Left ventricle myocardium inferior (tissue), 1 donor: ENCODE data around the gene CLDN16. TPM values are rescaled to one million over a fixed set of nuclear protein-coding genes. Genes with fewer than 3 reads are reported as not detected.

ENCODE experiments used
- DNase-seq: peaks from one replicate; pipeline ENCODE4 v3.0.0-alpha.2; 2020
- H3K27ac ChIP-seq: fragments of 200-600 bp; replicated peaks from 2 replicates; pipeline ENCODE4 v1.8.0; 2021
- H3K27me3 ChIP-seq: fragments of 200-600 bp; 2 replicates; pipeline ENCODE4 v1.8.0; 2021; ENCODE audit warnings: low read depth
- H3K36me3 ChIP-seq: fragments of 200-600 bp; 2 replicates; pipeline ENCODE4 v1.8.0; 2021
- H3K4me1 ChIP-seq: fragments of 200-600 bp; 2 replicates; pipeline ENCODE4 v1.8.0; 2021
- H3K4me3 ChIP-seq: fragments of 200-600 bp; 2 replicates; pipeline ENCODE4 v1.8.0; 2021; ENCODE audit warnings: mild to moderate bottlenecking, moderate library complexity
- H3K9me3 ChIP-seq: fragments of 200-600 bp; replicated peaks from 2 replicates; pipeline ENCODE4 v1.8.0; 2021
- intact Hi-C: fragments of 100-400 bp; cut with micrococcal nuclease; formaldehyde crosslinking; loops from one replicate; pipeline ENCODE4 v1.11.0; 2022
- total RNA-seq: library from RNA; stranded (reverse); fragmentation: NEBNext Ultra II Directional; extraction: Animal tissue kit (Norgen Biotek cat#: 25700); gene quantifications from one replicate; pipeline ENCODE4 v1.2.1, GENCODE V29; 2021
- TF ChIP-seq, protein P1 (sequence below): fragments of 200-600 bp; IDR thresholded peaks from 2 replicates; pipeline ENCODE4 v1.8.0; 2021; ENCODE audit warnings: antibody characterized with exemption, mild to moderate bottlenecking, borderline replicate concordance
- donor health status: DM: no; HTN: yes; CAD: no; lungs with severe emphysema.

Gene CLDN16
- total RNA-seq, 1 donor from 2014 or later = not detected

DNA sequence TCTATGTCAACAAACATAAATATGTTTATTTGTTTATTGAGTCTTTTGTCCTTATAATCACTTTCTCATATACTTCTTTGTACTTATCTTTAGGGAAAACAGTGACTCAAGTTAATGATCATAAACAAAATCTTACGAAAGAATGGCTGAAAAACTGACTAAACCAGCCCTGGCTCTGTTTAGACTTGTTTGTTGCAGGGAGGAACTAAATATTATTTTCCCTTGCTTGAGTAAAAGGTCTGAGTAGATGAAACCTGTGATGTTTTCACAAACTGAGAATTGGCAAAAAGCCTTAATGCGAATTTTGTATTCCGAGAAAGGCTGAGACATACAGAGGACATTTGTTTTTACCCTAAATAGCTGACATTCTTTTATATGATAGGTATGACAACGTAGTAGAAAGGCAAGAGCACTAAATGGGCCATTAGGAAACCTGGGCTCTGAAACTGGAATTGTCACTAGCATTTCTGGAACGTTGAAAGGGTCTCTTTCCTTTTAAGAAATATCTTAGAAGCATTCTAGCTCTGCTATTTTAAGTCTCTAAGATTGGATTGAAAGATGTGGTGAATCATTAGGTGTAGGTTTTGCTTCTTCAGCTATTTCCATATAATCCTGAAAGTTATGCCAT is 18.2 kb upstream of the CLDN16 start:
- no peaks in the 10 kb centered on the region for H3K4me1 ChIP-seq
- TF ChIP-seq, protein P1, sequence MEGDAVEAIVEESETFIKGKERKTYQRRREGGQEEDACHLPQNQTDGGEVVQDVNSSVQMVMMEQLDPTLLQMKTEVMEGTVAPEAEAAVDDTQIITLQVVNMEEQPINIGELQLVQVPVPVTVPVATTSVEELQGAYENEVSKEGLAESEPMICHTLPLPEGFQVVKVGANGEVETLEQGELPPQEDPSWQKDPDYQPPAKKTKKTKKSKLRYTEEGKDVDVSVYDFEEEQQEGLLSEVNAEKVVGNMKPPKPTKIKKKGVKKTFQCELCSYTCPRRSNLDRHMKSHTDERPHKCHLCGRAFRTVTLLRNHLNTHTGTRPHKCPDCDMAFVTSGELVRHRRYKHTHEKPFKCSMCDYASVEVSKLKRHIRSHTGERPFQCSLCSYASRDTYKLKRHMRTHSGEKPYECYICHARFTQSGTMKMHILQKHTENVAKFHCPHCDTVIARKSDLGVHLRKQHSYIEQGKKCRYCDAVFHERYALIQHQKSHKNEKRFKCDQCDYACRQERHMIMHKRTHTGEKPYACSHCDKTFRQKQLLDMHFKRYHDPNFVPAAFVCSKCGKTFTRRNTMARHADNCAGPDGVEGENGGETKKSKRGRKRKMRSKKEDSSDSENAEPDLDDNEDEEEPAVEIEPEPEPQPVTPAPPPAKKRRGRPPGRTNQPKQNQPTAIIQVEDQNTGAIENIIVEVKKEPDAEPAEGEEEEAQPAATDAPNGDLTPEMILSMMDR = no peak
- no peak for DNase-seq
- H3K4me3 ChIP-seq = no peak overlapping the region
- H3K36me3 ChIP-seq = no peaks in the 10 kb centered on the region
- H3K27ac ChIP-seq = no peak overlapping the region
- no peaks in the 10 kb centered on the region for H3K9me3 ChIP-seq
- intact Hi-C loops = no loop called here
- no peaks in the 10 kb centered on the region for H3K27me3 ChIP-seq

DNA sequence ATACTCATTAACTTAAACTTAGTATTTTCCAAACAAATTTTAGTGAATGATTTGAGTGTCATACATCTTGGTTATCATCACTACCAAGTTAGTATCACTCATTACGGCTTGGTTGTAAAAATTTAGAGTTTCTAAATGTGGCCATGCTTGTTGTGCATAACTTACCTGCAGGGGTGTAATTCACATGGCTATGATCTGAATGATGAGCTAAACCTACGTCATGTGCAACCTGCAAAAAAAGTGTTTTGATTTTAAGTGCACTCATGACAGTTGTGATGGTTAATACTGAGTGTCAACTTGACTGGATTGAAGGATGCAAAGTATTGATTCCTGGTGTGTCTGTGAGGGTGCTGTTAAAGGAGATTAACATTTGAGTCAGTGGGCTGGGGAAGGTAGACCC is 17.6 kb upstream of the CLDN16 start:
- Histone ChIP-seq H3K27ac (no peak overlapping the region), H3K36me3 (no peaks in the 10 kb centered on the region), H3K9me3 (no peaks in the 10 kb centered on the region), H3K4me1 (no peaks in the 10 kb centered on the region), H3K27me3 (no peaks in the 10 kb centered on the region), H3K4me3 (no peak overlapping the region)
- intact Hi-C loops = no loop called here
- TF ChIP-seq, protein P1 = no peak
- no peak for DNase-seq

DNA sequence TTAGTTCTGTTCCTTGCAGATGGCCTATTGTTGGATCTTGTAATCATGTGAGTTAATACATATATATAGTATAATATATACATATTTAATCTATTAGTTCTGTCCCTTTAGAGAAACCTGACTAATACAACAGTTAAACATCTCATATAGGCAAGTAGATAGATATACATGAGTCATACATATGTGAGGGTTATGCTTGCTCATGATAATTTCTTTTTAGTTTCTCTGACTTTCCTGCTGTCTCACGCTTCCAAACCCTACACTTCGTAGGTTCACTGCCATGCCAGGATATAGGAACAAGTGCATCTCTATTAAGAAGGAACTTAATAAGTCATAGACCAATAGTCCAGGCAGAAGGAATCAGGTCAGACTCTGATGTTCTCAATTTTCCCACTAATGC is 16.8 kb upstream of the CLDN16 start:
- intact Hi-C loops = no loop called here
- Histone ChIP-seq H3K4me1 (no peaks in the 10 kb centered on the region), H3K4me3 (no peak overlapping the region), H3K9me3 (no peaks in the 10 kb centered on the region), H3K27me3 (no peaks in the 10 kb centered on the region), H3K27ac (no peak overlapping the region), H3K36me3 (no peaks in the 10 kb centered on the region)
- TF ChIP-seq, protein P1 = no peak
- DNase-seq = no peak

DNA sequence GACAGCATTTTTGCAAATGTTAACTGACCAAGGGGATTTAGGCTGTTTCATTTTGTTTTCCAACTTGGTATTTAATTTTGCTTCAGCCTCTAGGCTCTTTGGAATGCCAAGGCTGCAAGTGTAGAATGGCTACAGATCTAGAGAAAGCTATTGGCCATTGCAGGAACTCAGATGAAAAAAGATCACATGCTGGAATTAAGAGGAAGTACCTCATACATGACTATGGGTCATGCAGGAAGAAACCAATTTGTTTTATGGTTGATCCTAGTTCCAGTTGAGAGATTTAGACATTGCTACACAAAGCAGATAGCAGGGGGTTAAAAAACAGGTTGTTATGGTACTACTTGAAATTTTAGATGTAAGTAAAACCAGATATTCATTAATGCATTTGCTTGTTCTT is 12.7 kb upstream of the CLDN16 start:
- Histone ChIP-seq H3K27me3 (no peaks in the 10 kb centered on the region), H3K36me3 (no peaks in the 10 kb centered on the region), H3K27ac (no peak overlapping the region), H3K4me3 (no peak overlapping the region), H3K4me1 (no peaks in the 10 kb centered on the region), H3K9me3 (no peaks in the 10 kb centered on the region)
- TF ChIP-seq, protein P1 = no peak
- intact Hi-C loops = no loop called here
- DNase-seq = no peak

DNA sequence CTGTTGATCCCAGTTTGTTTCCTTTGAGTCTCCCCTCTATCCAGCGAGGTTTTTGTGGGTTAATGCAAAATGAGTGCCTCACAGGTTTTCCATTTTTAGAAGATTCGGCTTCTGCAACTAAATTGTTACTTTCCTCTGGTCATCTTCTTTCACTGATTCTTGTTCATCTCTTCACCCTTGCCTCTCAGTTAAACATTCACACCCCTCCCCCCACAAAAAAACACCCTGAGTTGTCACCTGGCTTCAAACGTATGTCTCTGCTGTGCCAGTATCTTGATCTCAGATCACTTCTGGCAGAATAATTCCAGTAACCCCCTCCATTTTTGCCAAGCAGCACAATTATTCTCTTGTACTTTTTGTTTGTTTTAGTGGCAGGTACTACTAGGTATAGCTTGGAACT is 12.3 kb upstream of the CLDN16 start:
- DNase-seq = no peak
- no peak overlapping the region for H3K4me3 ChIP-seq
- intact Hi-C loops = no loop called here

More for the DNA sequence above, 12.3 kb upstream of the CLDN16 start:
- Histone ChIP-seq H3K9me3 (no peaks in the 10 kb centered on the region), H3K36me3 (no peaks in the 10 kb centered on the region), H3K27me3 (no peaks in the 10 kb centered on the region), H3K27ac (no peak overlapping the region), H3K4me1 (no peaks in the 10 kb centered on the region)
- TF ChIP-seq, protein P1 = no peak
